M059J (cell line): ENCODE data around the gene COL6A2. TPM values are rescaled to one million over a fixed set of nuclear protein-coding genes. Genes with fewer than 3 reads are reported as not detected.
"Not testable (repeated sequence)": the region's sequence is repeated elsewhere in the genome, so short reads cannot be mapped to it uniquely, and the experiment has no call there.

ENCODE experiments used
- DNase-seq: peaks from one replicate; pipeline ENCODE4 v3.0.0-alpha.2; 2012; ENCODE audit warnings: low read depth
- total RNA-seq: library from RNA; depleted of rRNA; stranded (reverse); fragments of >200 nt; shearing (Covaris generic); gene quantifications from 2 replicates; pipeline ENCODE4 v1.2.3, GENCODE V29; 2014; rRNA removed

COL6A2 gene
- total RNA-seq, 1 experiment from 2014 or later = 240 TPM

GRCh38 chr21:46171996-46172862, 74.3 kb downstream of the COL6A2 start:
- DNase-seq = no peak

- DNase-seq = no peak
These were observed 75.1 kb downstream of the COL6A2 start for GRCh38 chr21:46172863-46173528.

GRCh38 chr21:46173573-46173972, 75.7 kb downstream of the COL6A2 start:
- DNase-seq = no peak

- not testable (repeated sequence) for DNase-seq
These were observed 78.7 kb downstream of the COL6A2 start for GRCh38 chr21:46176443-46177129.

- no peak for DNase-seq
These were observed 81.0 kb downstream of the COL6A2 start for GRCh38 chr21:46178961-46179360.

Other genes starting within 250 kb of the COL6A2 start
- gene COL6A1, start 116.3 kb upstream of the COL6A2 start, total RNA-seq = 147 and 271 TPM in 2 replicates
- gene FTCD, start 57.5 kb downstream of the COL6A2 start, total RNA-seq = not detected in 2 replicates
- gene SPATC1L, start 86.3 kb downstream of the COL6A2 start, total RNA-seq = 17.4 and 21.6 TPM in 2 replicates
- gene LSS, start 130.7 kb downstream of the COL6A2 start, total RNA-seq = 31.9 and 55.0 TPM in 2 replicates
- gene MCM3AP, start 187.5 kb downstream of the COL6A2 start, total RNA-seq = 33.6 and 54.6 TPM in 2 replicates
- gene YBEY, start 188.2 kb downstream of the COL6A2 start, total RNA-seq = 26.4 and 34.9 TPM in 2 replicates
- 11.2 and 16.2 TPM in 2 replicates for gene C21orf58, start 225.8 kb downstream of the COL6A2 start, total RNA-seq
- gene PCNT, start 226.0 kb downstream of the COL6A2 start, total RNA-seq = 17.0 and 29.0 TPM in 2 replicates